Activated T-helper 17 cell treated with anti-CD3 and anti-CD28 coated beads, Interleukin-2, amount 50 U/mL, for 72 hours (primary cell): ENCODE data around the gene ZNF764. TPM values are rescaled to one million over a fixed set of nuclear protein-coding genes. Genes with fewer than 3 reads are reported as not detected.
"Not testable (repeated sequence)": the region's sequence is repeated elsewhere in the genome, so short reads cannot be mapped to it uniquely, and the experiment has no call there.

Source experiments
- ATAC-seq: fragments of 150-1000 bp; cut with Tn5 transposase; replicated peaks from 2 replicates; pipeline ENCODE4 v1.10.0; 2021; ENCODE audit warnings: mild to moderate bottlenecking, moderate library complexity
- H3K27ac Mint-ChIP-seq: one replicate; pipeline ENCODE4 v1.8.0; 2022; ENCODE audit warnings: mixed read lengths
- H3K27me3 Mint-ChIP-seq: one replicate; pipeline ENCODE4 v1.8.0; 2022; ENCODE audit warnings: mixed read lengths
- H3K36me3 Mint-ChIP-seq: one replicate; pipeline ENCODE4 v1.8.0; 2022; ENCODE audit warnings: low read depth, mild to moderate bottlenecking, mixed read lengths
- H3K4me1 Mint-ChIP-seq: one replicate; pipeline ENCODE4 v1.8.0; 2022; ENCODE audit warnings: mixed read lengths
- H3K4me3 Mint-ChIP-seq: one replicate; pipeline ENCODE4 v1.8.0; 2022; ENCODE audit warnings: mild to moderate bottlenecking, mixed read lengths
- H3K9me3 Mint-ChIP-seq: one replicate; pipeline ENCODE4 v1.8.0; 2022; ENCODE audit warnings: mixed read lengths
- total RNA-seq, 2 donors: library from RNA; stranded (reverse); gene quantifications; one replicate each; pipeline ENCODE4 v1.2.3, GENCODE V29; 2022

The ZNF764 gene
- total RNA-seq, 2 donors from 2014 or later, result 13.8 to 14.1 TPM

- Mint-ChIP-seq H3K4me1 (peaks cover 5% of the 10 kb centered on the region), H3K4me3 (peak overlapping the region; percentile 99), H3K36me3 (peaks cover 57% of the 10 kb centered on the region), H3K27me3 (no peaks in the 10 kb centered on the region), H3K9me3 (no peaks in the 10 kb centered on the region), H3K27ac (no peak overlapping the region)
- no peak for ATAC-seq
Observed at GRCh38 chr16:30532285-30533145, 25.7 kb downstream of the ZNF764 start.

GRCh38 chr16:30530163-30531037 is 27.8 kb downstream of the ZNF764 start:
- no peak for ATAC-seq

DNA sequence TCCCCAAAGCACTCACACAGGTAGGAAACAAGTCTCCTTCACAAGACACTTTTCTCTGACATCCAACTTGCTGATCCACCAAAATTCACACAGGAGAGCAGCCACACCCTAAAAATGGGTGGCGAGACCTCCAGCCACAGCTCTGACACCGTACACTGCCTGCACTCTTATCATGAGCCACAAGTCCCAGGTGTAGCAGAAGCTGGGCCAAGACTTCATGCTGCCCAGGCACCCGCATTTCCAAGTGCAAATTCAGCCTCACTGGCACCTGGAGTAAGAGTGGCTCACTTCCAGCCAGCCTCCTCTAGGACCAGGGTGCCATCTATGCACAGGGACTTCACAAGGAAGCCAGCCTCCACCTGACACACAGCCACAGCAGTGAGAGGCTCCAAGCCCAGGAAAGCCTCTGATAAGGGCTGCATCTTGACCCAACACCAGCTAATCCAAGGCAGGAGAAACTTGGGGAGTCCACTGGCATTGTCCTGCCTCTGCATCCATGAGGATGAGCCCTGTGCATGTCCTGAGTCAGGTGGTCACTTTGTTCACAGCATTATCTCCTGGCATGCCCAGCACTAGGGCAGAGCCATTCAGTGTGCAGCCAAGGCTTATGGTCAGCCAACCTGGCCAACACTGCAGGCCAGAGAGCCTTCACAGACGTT is 29.2 kb downstream of the ZNF764 start:
- no peaks in the 10 kb centered on the region for H3K9me3 Mint-ChIP-seq
- peak overlapping the region; percentile 36 for H3K4me3 Mint-ChIP-seq
- H3K27me3 Mint-ChIP-seq, result no peaks in the 10 kb centered on the region
- peaks cover 8% of the 10 kb centered on the region for H3K4me1 Mint-ChIP-seq
- peak overlapping the region; percentile 62 for H3K27ac Mint-ChIP-seq
- H3K36me3 Mint-ChIP-seq, result peaks cover 28% of the 10 kb centered on the region
- no peak for ATAC-seq

More at GRCh38 chr16:30530163-30531037, 27.8 kb downstream of the ZNF764 start:
- Mint-ChIP-seq H3K4me3 (peak overlapping the region; percentile 37), H3K27me3 (no peaks in the 10 kb centered on the region), H3K4me1 (peaks cover 8% of the 10 kb centered on the region), H3K27ac (peak overlapping the region; percentile 76), H3K9me3 (no peaks in the 10 kb centered on the region), H3K36me3 (peaks cover 37% of the 10 kb centered on the region)

DNA sequence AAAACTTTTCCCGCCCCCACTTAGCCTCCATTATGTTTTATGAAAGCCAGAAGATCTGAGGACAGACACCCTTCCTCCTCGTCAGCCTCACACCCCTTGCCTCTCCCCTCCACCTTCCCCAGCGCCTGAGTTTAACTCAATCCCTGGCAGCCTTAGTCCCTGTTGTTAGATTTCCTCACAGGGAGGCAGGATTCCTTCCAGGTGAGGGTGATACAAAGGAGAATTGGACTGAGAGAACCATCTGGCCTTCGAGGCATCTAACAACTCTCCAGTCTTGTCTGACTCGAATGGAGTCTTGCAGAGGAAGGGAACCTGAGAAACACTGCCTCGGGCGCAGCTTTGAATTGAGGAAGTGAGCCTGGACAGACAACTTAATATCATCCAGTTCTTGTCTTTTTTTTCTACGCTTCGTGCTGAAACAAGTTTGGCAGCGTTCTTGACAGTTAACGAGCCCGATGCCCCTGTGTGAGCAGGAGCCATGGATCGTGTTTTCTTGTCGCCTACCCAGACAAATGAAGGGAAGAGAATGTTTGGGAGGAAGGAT is 30.5 kb downstream of the ZNF764 start:
- peak overlapping the region; percentile 82 for H3K4me3 Mint-ChIP-seq
- peaks cover 20% of the 10 kb centered on the region for H3K36me3 Mint-ChIP-seq
- no peaks in the 10 kb centered on the region for H3K9me3 Mint-ChIP-seq
- H3K4me1 Mint-ChIP-seq, result peaks cover 8% of the 10 kb centered on the region
- H3K27ac Mint-ChIP-seq, result peak overlapping the region; percentile 89
- no peaks in the 10 kb centered on the region for H3K27me3 Mint-ChIP-seq
- ATAC-seq, result no peak

DNA sequence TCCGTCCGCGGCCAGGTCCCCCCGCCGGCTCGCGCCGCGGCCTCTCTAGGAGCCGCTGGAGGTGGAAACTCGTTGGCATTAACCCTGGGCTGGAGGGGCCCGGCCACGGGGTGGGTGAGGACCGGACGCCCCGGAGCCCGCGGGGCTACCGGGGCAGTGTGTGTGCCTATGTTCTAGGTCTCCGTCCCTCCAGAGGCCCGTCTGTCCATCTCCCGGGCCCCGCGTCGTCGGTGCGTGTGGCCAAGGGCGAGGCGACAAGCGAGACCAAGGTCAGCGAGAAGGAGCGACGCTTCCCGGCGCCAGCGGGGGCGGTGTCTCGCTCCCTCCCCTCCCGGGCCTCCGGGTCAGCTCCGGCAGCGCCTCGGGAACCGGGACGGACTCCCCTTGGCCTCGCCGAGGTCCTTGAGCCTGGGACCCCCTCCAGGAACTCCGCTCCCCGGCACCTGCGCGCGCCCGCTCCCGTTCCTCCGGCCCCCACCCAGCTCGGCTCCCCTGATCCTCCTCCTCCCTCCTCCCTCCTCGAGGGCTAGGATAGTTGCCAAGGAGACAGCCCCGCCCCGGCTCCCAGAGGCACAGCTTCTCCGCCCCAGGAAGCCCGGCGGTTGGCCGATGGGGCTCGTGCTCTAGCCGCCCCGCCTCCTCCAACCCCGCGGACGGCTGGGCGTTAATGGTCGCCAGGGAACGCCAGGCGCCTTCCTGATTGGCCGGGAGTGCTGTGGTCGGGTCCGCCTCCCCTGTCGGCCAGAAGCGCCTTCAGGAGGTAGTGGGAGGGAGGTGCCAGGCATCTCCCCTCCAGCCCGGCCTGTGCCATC is 31.1 kb downstream of the ZNF764 start:
- H3K9me3 Mint-ChIP-seq, result no peaks in the 10 kb centered on the region
- peak overlapping the region; percentile 82 for H3K4me3 Mint-ChIP-seq
- ATAC-seq, result peak; percentile 95
- peak overlapping the region; percentile 89 for H3K27ac Mint-ChIP-seq
- H3K27me3 Mint-ChIP-seq, result no peaks in the 10 kb centered on the region
- H3K4me1 Mint-ChIP-seq, result peaks cover 12% of the 10 kb centered on the region
- peaks cover 25% of the 10 kb centered on the region for H3K36me3 Mint-ChIP-seq

GRCh38 chr16:30526137-30526822 is 31.9 kb downstream of the ZNF764 start, which contains the start of gene ZNF768:
Gene ZNF768, minus strand, starts transcription at chr16:30526566. Its CDS starts 153 bp downstream, at chr16:30526413.
- Mint-ChIP-seq H3K36me3 (peaks cover 25% of the 10 kb centered on the region), H3K9me3 (no peaks in the 10 kb centered on the region), H3K4me1 (peaks cover 12% of the 10 kb centered on the region), H3K4me3 (peak within 1 kb of the TSS; percentile 82), H3K27me3 (no peaks in the 10 kb centered on the region), H3K27ac (peak within 1 kb of the TSS; percentile 89)
- peak; percentile 19 for ATAC-seq

DNA sequence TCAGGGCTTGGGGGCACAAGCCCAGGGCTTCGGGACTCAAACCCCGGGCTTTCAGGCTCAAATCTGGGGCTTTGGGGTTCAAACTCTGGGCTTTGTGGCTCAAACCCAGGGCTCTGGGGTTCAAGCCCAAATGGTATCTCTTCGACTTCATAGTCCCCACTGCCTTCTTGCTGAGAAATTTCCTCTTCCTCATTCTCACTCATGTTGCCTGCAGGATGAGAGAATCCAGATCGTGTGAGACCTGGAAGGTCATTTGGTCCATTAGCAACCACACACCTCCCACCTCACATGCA is 32.4 kb downstream of the ZNF764 start:
- Mint-ChIP-seq H3K9me3 (no peaks in the 10 kb centered on the region), H3K4me1 (peaks cover 12% of the 10 kb centered on the region), H3K4me3 (peak overlapping the region; percentile 69), H3K27ac (no peak overlapping the region), H3K36me3 (peaks cover 23% of the 10 kb centered on the region), H3K27me3 (no peaks in the 10 kb centered on the region)
- ATAC-seq, result no peak

DNA sequence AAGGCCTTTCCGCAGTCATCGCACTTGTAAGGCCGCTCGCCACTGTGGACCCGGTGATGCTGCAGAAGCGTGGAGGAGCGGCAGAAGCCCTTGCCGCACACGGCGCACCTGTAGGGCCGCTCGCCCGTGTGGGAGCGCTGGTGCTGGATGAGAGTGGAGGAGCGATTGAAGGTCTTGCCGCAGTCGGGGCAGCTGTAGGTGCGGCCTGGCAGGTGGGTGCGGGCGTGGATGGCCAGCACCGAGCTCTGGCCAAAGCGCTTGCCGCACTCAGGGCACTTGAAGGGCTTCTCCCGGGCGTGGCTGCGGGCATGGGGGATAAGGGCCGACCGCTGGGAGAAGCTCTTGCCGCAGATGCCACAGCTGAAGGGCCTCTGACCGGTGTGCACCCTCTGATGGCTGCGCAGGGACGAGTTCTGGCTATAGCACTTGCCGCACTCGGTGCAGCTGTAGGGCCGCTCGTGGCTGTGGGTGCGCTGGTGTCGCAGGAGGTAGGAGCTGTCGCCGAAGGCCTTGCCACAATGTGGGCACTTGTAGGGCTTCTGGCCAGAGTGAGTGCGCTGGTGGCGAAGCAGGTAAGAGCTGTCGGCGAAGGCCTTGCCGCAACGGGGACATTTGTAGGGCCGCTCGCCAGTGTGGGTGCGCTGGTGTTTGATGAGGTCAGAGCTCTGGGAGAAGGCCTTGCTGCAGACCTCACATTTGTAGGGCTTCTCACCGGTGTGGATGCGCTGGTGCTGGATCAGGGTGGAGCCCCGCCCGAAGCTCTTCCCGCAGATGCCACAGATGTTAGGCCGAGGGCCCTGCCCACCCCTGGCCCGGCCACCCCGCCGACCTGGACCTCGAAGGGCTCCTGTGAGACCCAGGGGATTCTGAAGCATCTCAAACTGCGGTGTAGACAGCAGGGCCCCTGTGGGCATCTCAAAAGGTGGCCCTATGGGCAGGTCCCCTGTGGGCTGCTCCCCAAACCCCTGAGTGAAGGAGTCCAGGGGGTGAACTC is 33.3 kb downstream of the ZNF764 start:
- no peak for ATAC-seq
- H3K27ac Mint-ChIP-seq, result no peak overlapping the region
- peaks cover 12% of the 10 kb centered on the region for H3K4me1 Mint-ChIP-seq
- H3K27me3 Mint-ChIP-seq, result no peaks in the 10 kb centered on the region
- H3K9me3 Mint-ChIP-seq, result no peaks in the 10 kb centered on the region
- H3K4me3 Mint-ChIP-seq, result peak overlapping the region; percentile 38
- H3K36me3 Mint-ChIP-seq, result peaks cover 25% of the 10 kb centered on the region

GRCh38 chr16:30523768-30524574 is 34.2 kb downstream of the ZNF764 start:
- no peak for ATAC-seq
- Mint-ChIP-seq H3K4me1 (peaks cover 12% of the 10 kb centered on the region), H3K27ac (no peak overlapping the region), H3K4me3 (peak overlapping the region; percentile 38), H3K27me3 (no peaks in the 10 kb centered on the region), H3K36me3 (peaks cover 34% of the 10 kb centered on the region), H3K9me3 (no peaks in the 10 kb centered on the region)

GRCh38 chr16:30522702-30523463 is 35.3 kb downstream of the ZNF764 start:
- ATAC-seq, H3K27me3 Mint-ChIP-seq, H3K9me3 Mint-ChIP-seq, H3K4me3 Mint-ChIP-seq: not testable (repeated sequence)
- Mint-ChIP-seq H3K4me1 (peaks cover 11% of the 10 kb centered on the region), H3K27ac (peak overlapping the region; percentile 13), H3K36me3 (peaks cover 45% of the 10 kb centered on the region)
